Measurements from ENCODE around the gene DCC.

The DCC gene

DNA sequence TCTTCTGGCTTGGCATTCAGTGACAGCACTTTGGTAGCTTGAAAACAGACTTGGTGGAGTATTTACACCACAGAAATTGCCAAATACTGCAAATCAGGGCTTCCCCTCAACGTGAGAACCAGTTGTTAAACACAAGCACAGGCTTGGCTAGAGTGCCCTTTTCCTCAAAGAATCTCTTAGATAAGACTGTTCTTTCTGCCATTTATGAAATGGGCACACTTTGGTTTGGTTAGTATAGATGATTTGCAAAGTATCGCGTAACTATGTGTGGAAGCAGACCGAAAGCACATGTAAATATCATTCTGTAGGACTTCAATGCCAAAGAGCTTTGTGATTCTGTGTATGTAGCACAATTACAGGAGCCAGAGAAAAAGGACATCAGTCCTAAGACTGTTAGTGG is 308.2 kb downstream of the DCC start:
- H3K4me3 ChIP-seq (ENCODE audit: low read depth, low read length) = no peak overlapping the region
- DNase-seq (ENCODE audit: low read depth) = no peak
- TF ChIP-seq, protein P1, sequence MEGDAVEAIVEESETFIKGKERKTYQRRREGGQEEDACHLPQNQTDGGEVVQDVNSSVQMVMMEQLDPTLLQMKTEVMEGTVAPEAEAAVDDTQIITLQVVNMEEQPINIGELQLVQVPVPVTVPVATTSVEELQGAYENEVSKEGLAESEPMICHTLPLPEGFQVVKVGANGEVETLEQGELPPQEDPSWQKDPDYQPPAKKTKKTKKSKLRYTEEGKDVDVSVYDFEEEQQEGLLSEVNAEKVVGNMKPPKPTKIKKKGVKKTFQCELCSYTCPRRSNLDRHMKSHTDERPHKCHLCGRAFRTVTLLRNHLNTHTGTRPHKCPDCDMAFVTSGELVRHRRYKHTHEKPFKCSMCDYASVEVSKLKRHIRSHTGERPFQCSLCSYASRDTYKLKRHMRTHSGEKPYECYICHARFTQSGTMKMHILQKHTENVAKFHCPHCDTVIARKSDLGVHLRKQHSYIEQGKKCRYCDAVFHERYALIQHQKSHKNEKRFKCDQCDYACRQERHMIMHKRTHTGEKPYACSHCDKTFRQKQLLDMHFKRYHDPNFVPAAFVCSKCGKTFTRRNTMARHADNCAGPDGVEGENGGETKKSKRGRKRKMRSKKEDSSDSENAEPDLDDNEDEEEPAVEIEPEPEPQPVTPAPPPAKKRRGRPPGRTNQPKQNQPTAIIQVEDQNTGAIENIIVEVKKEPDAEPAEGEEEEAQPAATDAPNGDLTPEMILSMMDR (conservative IDR thresholded peaks at IDR 0.05; ENCODE audit: low read depth, low read length) = no peak

DNA sequence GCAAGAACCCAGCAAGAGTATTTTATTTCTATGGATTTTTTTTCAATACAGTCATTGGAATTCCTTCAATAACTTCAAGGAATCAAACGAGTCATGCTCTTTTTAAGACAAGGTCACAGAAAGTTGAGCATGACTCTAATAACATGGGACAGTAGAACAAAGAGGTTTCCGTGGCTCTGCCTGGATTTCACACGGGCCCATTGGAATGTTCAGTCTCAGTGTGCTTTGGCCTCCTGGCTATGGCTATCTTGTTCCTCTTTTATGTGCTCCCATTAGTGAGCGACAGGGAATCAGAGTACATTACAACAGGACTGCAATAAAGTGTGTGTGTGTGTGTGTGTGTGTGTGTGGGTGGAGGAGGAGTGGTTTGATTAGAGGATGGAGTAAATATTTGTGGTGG is 312.4 kb downstream of the DCC start:
- no peak overlapping the region for H3K4me3 ChIP-seq (ENCODE audit: low read depth, low read length)
- TF ChIP-seq, protein P1 (conservative IDR thresholded peaks at IDR 0.05; ENCODE audit: low read depth, low read length) = no peak
- no peak for DNase-seq (ENCODE audit: low read depth)

DNA sequence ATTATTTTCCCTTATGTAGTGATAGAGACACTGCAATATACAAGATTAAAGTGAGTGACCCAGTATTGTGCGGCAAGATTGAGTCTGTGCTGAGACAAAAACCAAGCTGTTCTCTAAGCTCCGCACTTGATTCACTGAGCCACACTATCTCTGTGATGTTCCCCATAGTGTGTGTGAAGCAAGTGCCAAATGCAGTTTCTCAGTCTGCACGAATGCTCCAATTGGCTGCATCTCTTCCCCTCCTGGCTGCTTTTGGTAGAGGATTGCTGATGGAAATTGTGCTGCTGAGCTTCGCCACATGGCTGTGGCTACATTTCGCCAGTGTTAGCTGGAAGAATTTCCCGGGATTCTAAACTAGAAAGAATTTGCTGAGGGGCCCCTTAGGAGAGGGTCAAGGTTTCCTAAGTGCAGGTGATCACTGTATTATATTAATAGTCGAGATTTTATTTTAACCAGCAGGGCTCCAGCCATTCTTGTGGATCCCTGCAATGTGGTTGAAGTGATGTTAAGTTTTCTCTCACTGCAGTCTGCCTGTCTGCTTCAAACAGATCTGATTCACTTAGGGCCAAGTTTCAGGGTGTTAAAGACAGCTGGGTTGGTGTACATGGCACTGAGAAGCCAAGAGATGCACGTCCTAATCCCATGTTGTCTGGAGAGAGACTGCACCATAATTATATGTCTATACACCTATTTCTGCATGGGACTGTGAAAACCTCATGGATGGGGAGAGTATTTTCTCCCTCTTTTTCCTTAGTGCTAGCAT is 317.2 kb downstream of the DCC start:
- no peak for DNase-seq (ENCODE audit: low read depth)
- TF ChIP-seq, protein P1 (conservative IDR thresholded peaks at IDR 0.05; ENCODE audit: low read depth, low read length) = no peak
- H3K4me3 ChIP-seq (ENCODE audit: low read depth, low read length) = no peak overlapping the region

DNA sequence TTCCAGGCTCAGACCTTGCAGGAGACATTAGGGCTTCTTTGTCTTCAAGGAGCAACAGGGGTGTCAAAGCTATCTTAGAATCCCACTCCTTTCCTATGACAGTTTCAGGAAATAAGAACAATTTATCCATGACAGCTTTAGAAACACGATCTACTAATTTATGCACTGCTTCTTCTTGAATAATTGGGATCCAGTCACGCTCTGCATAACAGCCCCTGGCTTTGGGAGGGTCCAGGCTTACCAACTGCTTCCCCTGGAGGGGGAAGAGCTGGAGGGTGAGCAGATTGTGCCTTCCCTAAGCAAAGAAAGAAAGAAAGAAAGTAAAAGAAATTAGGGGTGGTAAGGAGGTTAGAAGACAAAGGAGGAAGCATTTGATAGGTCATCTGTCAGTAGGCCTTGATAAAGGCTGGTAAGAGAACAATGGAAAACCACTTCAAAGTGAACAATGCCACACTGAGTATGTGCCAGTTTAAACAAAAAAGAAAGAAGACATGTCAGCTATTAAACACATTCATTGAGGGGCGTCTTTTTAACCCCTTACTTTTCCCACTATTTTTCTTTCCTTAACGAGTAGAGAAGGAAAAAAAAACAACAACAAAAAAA is 327.6 kb downstream of the DCC start:
- no peak for DNase-seq (ENCODE audit: low read depth)
- TF ChIP-seq, protein P1 (conservative IDR thresholded peaks at IDR 0.05; ENCODE audit: low read depth, low read length) = no peak
- H3K4me3 ChIP-seq (ENCODE audit: low read depth, low read length) = no peak overlapping the region

DNA sequence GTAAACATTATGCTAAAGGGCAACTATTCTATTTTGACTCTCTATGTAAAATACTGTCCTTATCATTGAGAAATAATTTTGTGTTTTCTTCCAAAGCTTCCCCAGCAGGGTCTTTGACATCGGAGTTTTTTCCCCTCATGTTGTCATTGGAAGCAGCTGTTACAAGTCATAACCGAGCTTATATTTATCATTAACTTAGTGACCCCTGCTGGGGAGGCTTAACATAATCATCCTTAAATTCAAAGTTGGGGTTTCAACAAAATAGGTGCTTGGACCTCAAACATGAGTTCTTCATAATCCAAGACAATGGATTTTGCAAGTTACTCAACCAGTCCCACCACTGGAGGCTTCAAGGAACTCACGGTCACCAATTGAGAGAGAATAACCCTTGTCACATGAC is 330.9 kb downstream of the DCC start:
- no peak overlapping the region for H3K4me3 ChIP-seq (ENCODE audit: low read depth, low read length)
- peak; percentile 39 for DNase-seq (ENCODE audit: low read depth)
- TF ChIP-seq, protein P1 (conservative IDR thresholded peaks at IDR 0.05; ENCODE audit: low read depth, low read length) = peak; percentile 21

DNA sequence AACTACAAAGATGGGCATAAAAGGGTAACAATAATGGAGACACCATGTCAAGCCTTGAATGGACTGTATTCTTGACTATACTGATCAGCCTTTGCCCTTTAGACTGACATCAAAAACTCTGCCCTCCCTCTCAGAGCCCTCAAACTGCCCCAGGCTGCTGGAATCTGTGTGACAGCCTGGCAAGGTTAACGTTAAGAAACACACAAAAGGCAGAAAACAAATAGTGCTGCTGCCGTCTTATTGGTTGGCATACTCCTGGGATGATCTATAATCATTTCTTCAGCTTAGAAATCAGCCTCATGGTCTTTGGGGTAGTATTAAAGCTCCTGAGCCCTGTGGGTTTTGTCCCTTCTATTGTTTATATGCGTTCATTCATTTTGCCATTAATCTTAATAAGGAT is 338.0 kb downstream of the DCC start:
- DNase-seq (ENCODE audit: low read depth) = no peak
- TF ChIP-seq, protein P1 (conservative IDR thresholded peaks at IDR 0.05; ENCODE audit: low read depth, low read length) = no peak
- no peak overlapping the region for H3K4me3 ChIP-seq (ENCODE audit: low read depth, low read length)

DNA sequence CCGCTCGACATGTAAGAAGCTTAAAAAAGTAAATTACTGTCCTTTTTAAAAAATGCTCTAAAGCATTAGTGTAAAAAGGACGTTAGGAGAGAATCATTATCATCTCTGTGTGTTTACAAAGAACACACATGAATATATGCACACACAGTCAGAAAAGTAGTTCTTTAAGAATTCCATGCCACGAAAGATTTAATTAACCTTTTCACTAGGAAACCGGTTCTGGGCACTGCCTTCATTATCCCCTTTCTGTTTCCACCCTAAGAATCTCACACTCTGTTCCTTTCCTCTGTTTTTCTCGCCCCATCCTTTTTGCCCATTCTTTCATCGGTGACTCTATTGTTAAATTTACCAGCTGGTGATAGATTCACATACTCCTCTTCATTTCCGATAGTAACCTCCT is 338.6 kb downstream of the DCC start:
- TF ChIP-seq, protein P1 (conservative IDR thresholded peaks at IDR 0.05; ENCODE audit: low read depth, low read length) = no peak

More for the DNA sequence above, 338.6 kb downstream of the DCC start:
- no peak overlapping the region for H3K4me3 ChIP-seq (ENCODE audit: low read depth, low read length)
- no peak for DNase-seq (ENCODE audit: low read depth)

Data from choroid plexus epithelial cell (primary cell).